HepG2 (cell line): Measurements from ENCODE around the gene CLBA1. TPM values are rescaled to one million over a fixed set of nuclear protein-coding genes. Genes with fewer than 3 reads are reported as not detected.

Source experiments
- ATAC-seq: fragments of 200-7000 bp; cut with Tn5 transposase; 3 replicates; pipeline ENCODE4 v1.9.1; 2020; ENCODE audit warnings: mild to moderate bottlenecking, moderate library complexity
- BruUV-seq: library from RNA; stranded (reverse); fragments of 400-500 nt; replicated peaks from 2 replicates; lab custom pipeline; 2021; lab: Mats Ljungman, UMichigan
- CTCF ChIA-PET: fragments of 300-600 bp; formaldehyde crosslinking; extraction: SDS; loops from one replicate; lab custom pipeline; 2021; ENCODE audit warnings: low total read pairs, inconsistent platforms, low intra/inter-chr PET ratio; lab: Yijun Ruan, JAX
- POLR2A ChIA-PET: fragments of 350-600 bp; sonication (Branson Sonifier 250); formaldehyde crosslinking; loops from one replicate; lab custom pipeline; 2020; ENCODE audit warnings: antibody characterized with exemption, inconsistent platforms; lab: Yijun Ruan, JAX
- DNase-seq: peaks from one replicate; pipeline ENCODE4 v3.0.0-alpha.2; 2015; ENCODE audit warnings: low spot score
- FAIRE-seq: peaks from 3 replicates; lab custom pipeline; 2011; peaks lifted over from hg19 to GRCh38; lab: Jason Lieb, UNC
- H2AFZ ChIP-seq: one replicate; pipeline ENCODE4 v1.6.1; 2011; ENCODE audit warnings: low read length, inconsistent platforms
- H3K27ac ChIP-seq: fragments of 300-600 bp; 3 replicates; pipeline ENCODE4 v1.8.0; 2011; ENCODE audit warnings: mixed run types, mild to moderate bottlenecking, mixed read lengths, low read length, inconsistent platforms; ENCODE audit not compliant: insufficient read depth; ENCODE audit errors: extremely low read length
- H3K27me3 ChIP-seq, 2 experiments: fragments of 200-600 bp in 1 of 2; 2 replicates in 1 of 2; 3 replicates in 1 of 2; pipeline versions ENCODE4 v1.6.0 to v1.8.0; 2011; ENCODE audit warnings: low read length in 2 of 2, mild to moderate bottlenecking in 2 of 2, moderate library complexity in 2 of 2, inconsistent platforms in 1 of 2; ENCODE audit not compliant: insufficient read depth in 2 of 2, control insufficient read depth in 1 of 2
- H3K36me3 ChIP-seq, 2 experiments: fragments of 200-600 bp in 1 of 2; replicated peaks in 1 of 2; 2 replicates in 1 of 2; 3 replicates in 1 of 2; pipeline versions ENCODE4 v1.5.1 to v1.8.0; 2011; ENCODE audit warnings: low read length in 2 of 2, inconsistent platforms in 1 of 2; ENCODE audit not compliant: insufficient read depth in 2 of 2, control insufficient read depth in 1 of 2
- H3K4me1 ChIP-seq: 2 replicates; pipeline ENCODE4 v1.5.1; 2012; ENCODE audit warnings: low read length, inconsistent platforms; ENCODE audit not compliant: insufficient read depth
- H3K4me2 ChIP-seq: 2 replicates; pipeline ENCODE4 v1.6.0; 2011; ENCODE audit warnings: low read depth, low read length, inconsistent platforms
- H3K4me3 ChIP-seq, 3 experiments: fragments of 200-600 bp in 1 of 3; sonication (generic), shearing (Covaris generic) in 1 of 3; replicated peaks in 1 of 3; 2 replicates each; pipeline ENCODE4 v1.5.1; 2011 to 2016; ENCODE audit warnings: low read length in 3 of 3, inconsistent platforms in 2 of 3, low read depth in 2 of 3, mild to moderate bottlenecking in 2 of 3, control low read depth in 1 of 3, mixed read lengths in 1 of 3; ENCODE audit not compliant: insufficient read depth in 1 of 3
- H3K79me2 ChIP-seq: one replicate; pipeline ENCODE4 v1.6.1; 2011; ENCODE audit warnings: low read length, inconsistent platforms; ENCODE audit not compliant: insufficient read depth
- H3K9ac ChIP-seq: 2 replicates; pipeline ENCODE4 v1.6.0; 2011; ENCODE audit warnings: mild to moderate bottlenecking, low read depth, low read length, inconsistent platforms; ENCODE audit not compliant: insufficient read depth
- H3K9me3 ChIP-seq: 2 replicates; pipeline ENCODE4 v1.5.1; 2012; ENCODE audit warnings: mild to moderate bottlenecking, low read length
- H4K20me1 ChIP-seq: 2 replicates; pipeline ENCODE4 v1.6.0; 2011; ENCODE audit warnings: inconsistent platforms, mild to moderate bottlenecking, low read length, moderate library complexity; ENCODE audit not compliant: insufficient read depth
- AGO2 ChIP-seq: fragments of 200-400 bp; formaldehyde crosslinking; optimal IDR thresholded peaks from 2 replicates; pipeline ENCODE3; 2017; ENCODE audit warnings: mild to moderate bottlenecking, low read depth, low read length, moderate library complexity
- ATRX ChIP-seq: sonication (generic); formaldehyde crosslinking; IDR thresholded peaks from 2 replicates; pipeline ENCODE4 v1.4.0; 2020; ENCODE audit warnings: missing genetic modification reagents, borderline replicate concordance
- POLR2G ChIP-seq: fragments of 200-400 bp; formaldehyde crosslinking; IDR thresholded peaks from 2 replicates; pipeline ENCODE4 v1.6.1; 2018; ENCODE audit warnings: mild to moderate bottlenecking, low read depth, low read length, moderate library complexity
- SNRNP70 ChIP-seq: fragments of 200-400 bp; formaldehyde crosslinking; IDR thresholded peaks from 2 replicates; pipeline ENCODE4 v1.6.1; 2017; ENCODE audit warnings: mild to moderate bottlenecking, low read depth, low read length, moderate library complexity
- TMF1 ChIP-seq: sonication (generic); formaldehyde crosslinking; IDR thresholded peaks from 2 replicates; pipeline ENCODE4 v1.8.1; 2022; ENCODE audit warnings: low read depth, missing genetic modification reagents
- ZFX ChIP-seq: sonication (generic); formaldehyde crosslinking; IDR thresholded peaks from 2 replicates; pipeline ENCODE4 v1.4.0; 2020; ENCODE audit warnings: mild to moderate bottlenecking, low read depth, missing genetic modification reagents, moderate library complexity
- ZFY ChIP-seq: sonication (generic); formaldehyde crosslinking; IDR thresholded peaks from 2 replicates; pipeline ENCODE4 v1.4.0; 2020; ENCODE audit warnings: missing genetic modification reagents
- ZNF235 ChIP-seq: sonication (generic); formaldehyde crosslinking; IDR thresholded peaks from 2 replicates; pipeline ENCODE4 v1.8.1; 2023; ENCODE audit warnings: mild to moderate bottlenecking, missing genetic modification reagents, borderline replicate concordance
- ZNF382 ChIP-seq: sonication (generic); formaldehyde crosslinking; IDR thresholded peaks from 2 replicates; pipeline ENCODE4 v1.5.0; 2020; ENCODE audit warnings: missing genetic modification reagents, mild to moderate bottlenecking, borderline replicate concordance
- WGBS: methylation state at CpG from one replicate; pipeline ENCODE4 v1.1.6; 2017; ENCODE audit warnings: low lambda C conversion rate; 5-methylcytosine and 5-hydroxymethylcytosine counted together
- in situ Hi-C: cut with HindIII; loops from 2 replicates; pipeline ENCODE4 v1.10.0; 2017; ENCODE audit warnings: low pct_unique_long_range_greater_than_20kb; ENCODE audit not compliant: extremely low pct_ligation_motif_present
- intact Hi-C: fragments of 100-400 bp; cut with micrococcal nuclease; formaldehyde crosslinking; loops from one replicate; pipeline ENCODE4 v1.10.0; 2022; ENCODE audit not compliant: unreplicated experiment
- polyA plus RNA-seq, 8 experiments: library from polyadenylated mRNA; depleted of rRNA in 3 of 8; stranded (reverse) in 7 of 8; unstranded in 1 of 8; fragments of >200 nt; fragmentation: Illumina TruSeq in 4 of 8; extraction: Trizol in 4 of 8; gene quantifications; 2 replicates each; pipeline versions ENCODE4 v1.2.1 to v1.2.3, GENCODE V29; 2011 to 2016; ENCODE audit warnings: low read depth in 4 of 8, missing spikeins in 1 of 8, mixed read lengths in 1 of 8; ENCODE audit not compliant: insufficient read depth in 1 of 8
- total RNA-seq, 5 experiments: library from RNA; depleted of rRNA; stranded (reverse); fragments of >200 nt; fragmentation: Illumina TruSeq; extraction: Trizol; gene quantifications; 2 replicates each; pipeline ENCODE4 v1.2.3, GENCODE V29; 2016; ENCODE audit warnings: low read depth in 1 of 5
- TF ChIP-seq, protein P1 (sequence below): sonication (generic); formaldehyde crosslinking; IDR thresholded peaks from 2 replicates; pipeline ENCODE4 v1.5.0; 2020; ENCODE audit warnings: missing genetic modification reagents, mild to moderate bottlenecking, borderline replicate concordance
- TF ChIP-seq, protein P2 (sequence below): sonication (generic); formaldehyde crosslinking; IDR thresholded peaks from 2 replicates; pipeline ENCODE4 v1.8.0; 2022; ENCODE audit warnings: low read depth, missing genetic modification reagents

CLBA1 gene
- total and polyA plus RNA-seq, 2 of the 13 experiments (the other 11 are each of a cell fraction or from before 2014, with no cell fraction given): 1.2 to 1.4 TPM

DNA sequence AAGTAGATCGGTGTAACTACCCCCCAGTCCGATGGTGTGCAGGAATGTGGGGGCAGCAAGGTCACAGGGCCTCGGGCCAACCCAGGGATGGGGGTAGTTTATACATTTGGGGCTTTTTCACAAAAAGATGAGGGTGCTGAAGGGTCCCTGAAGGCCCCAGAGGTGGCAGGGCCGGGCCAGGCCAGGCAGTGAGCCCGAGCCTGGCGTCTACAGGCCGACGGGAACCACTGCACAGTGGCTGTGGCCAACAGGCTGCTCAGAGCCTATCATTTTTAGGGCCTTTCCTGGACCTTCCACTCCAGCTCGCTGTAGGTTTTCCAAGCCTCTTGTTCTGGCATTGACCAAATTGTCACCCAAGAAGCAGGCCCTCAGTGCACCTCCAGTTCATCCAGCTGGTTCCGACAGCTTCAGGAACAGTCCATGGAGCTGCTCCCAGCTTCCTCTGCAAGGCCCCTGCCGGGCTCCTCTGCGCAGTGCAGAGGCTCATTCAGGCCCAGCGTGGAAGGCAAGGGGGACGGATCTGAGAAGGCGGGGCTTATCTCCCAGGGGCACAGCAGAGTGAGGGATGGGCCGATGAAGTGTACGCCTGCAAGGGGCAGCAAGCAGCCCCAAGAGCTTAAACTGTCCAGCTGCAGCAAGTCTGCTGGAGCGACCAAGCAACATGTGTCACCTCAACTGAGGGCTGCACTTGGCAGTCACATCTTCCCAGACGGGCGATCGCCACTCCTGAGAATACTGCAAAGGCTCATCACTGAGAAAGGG, 21.4 kb downstream of the CLBA1 start:
- WGBS: 96% methylated on average over 14 of the region's 21 CpGs
- Histone ChIP-seq H3K9me3 (no peaks in the 10 kb centered on the region), H3K27ac (no peak overlapping the region), H3K27me3 (no peaks in the 10 kb centered on the region), H3K4me2 (no peak overlapping the region), H4K20me1 (0 out of 2 replicates have a peak, but pooled peaks cover 6% of the 10 kb centered on the region), H3K36me3 (peaks cover 13 to 28% of the 10 kb centered on the region in 2 experiments; a peak in 4 of 5 replicates), H3K4me3 (no peak overlapping the region), H3K9ac (no peak overlapping the region), H3K79me2 (peaks cover 5% of the 10 kb centered on the region), H3K4me1 (0 out of 2 replicates have a peak, but pooled peaks cover 7% of the 10 kb centered on the region), H2AFZ (no peak overlapping the region)
- ATAC-seq: peak; percentile 16
- DNase-seq: no peak
- POLR2A ChIA-PET: no interaction called here
- in situ Hi-C loops: no loop called here
- BruUV-seq: no TSS peak
- intact Hi-C loops: no loop called here
- no peak for FAIRE-seq
- CTCF ChIA-PET: interaction anchor here (0.8 kb wide), 1 partner anchor 38 kb away, joined by 3 read pairs; no protein-coding TSS in a partner anchor
- TF ChIP-seq ZNF382 (CRISPR knock-in tag) (no peak), ATRX (CRISPR knock-in tag) (no peak), AGO2 (peak; percentile 70), ZFX (CRISPR knock-in tag) (0 out of 2 replicates have a peak, but pooled peaks have one; percentile 16), ZFY (0 out of 2 replicates have a peak, but pooled peaks have one; percentile 24), SNRNP70 (no peak), ZNF235 (CRISPR knock-in tag) (no peak), POLR2G (peak; percentile 9), TMF1 (CRISPR knock-in tag) (0 out of 2 replicates have a peak, but pooled peaks have one; percentile 19)
- TF ChIP-seq, protein P1, sequence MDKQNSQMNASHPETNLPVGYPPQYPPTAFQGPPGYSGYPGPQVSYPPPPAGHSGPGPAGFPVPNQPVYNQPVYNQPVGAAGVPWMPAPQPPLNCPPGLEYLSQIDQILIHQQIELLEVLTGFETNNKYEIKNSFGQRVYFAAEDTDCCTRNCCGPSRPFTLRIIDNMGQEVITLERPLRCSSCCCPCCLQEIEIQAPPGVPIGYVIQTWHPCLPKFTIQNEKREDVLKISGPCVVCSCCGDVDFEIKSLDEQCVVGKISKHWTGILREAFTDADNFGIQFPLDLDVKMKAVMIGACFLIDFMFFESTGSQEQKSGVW (CRISPR knock-in tag): no peak
- TF ChIP-seq, protein P2, sequence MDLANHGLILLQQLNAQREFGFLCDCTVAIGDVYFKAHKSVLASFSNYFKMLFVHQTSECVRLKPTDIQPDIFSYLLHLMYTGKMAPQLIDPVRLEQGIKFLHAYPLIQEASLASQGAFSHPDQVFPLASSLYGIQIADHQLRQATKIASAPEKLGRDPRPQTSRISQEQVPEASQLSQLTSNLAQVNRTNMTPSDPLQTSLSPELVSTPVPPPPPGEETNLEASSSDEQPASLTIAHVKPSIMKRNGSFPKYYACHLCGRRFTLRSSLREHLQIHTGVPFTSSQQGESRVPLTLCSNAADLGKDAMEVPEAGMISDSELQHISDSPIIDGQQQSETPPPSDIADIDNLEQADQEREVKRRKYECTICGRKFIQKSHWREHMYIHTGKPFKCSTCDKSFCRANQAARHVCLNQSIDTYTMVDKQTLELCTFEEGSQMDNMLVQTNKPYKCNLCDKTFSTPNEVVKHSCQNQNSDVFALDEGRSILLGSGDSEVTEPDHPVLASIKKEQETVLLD (CRISPR knock-in tag): no peak
